PC-3 (cell line): Measurements from ENCODE around the gene SH3PXD2A. TPM values are rescaled to one million over a fixed set of nuclear protein-coding genes. Genes with fewer than 3 reads are reported as not detected.

Source experiments
- ATAC-seq: fragments of 200-7000 bp; cut with Tn5 transposase; 2 replicates; pipeline ENCODE4 v1.9.1; 2020; ENCODE audit warnings: mild to moderate bottlenecking, moderate library complexity
- BruUV-seq: library from RNA; stranded (reverse); fragments of 400-500 nt; replicated peaks from 2 replicates; lab custom pipeline; 2021; lab: Mats Ljungman, UMichigan
- CTCF ChIA-PET: fragments of 300-600 bp; sonication (Branson Sonifier 250); formaldehyde crosslinking; loops from one replicate; lab custom pipeline; 2022; ENCODE audit warnings: antibody characterized with exemption; lab: Charles Lee
- POLR2A ChIA-PET: fragments of 300-600 bp; sonication (Branson Sonifier 250); formaldehyde crosslinking; loops from one replicate; lab custom pipeline; 2022; ENCODE audit warnings: antibody characterized with exemption; ENCODE audit not compliant: unreplicated experiment; lab: Charles Lee
- DNase-seq: peaks from one replicate; pipeline ENCODE4 v3.0.0-alpha.2; 2015
- H2AFZ ChIP-seq: fragments of 300-600 bp; sonication (generic); 2 replicates; pipeline ENCODE4 v1.6.0; 2016; ENCODE audit warnings: antibody characterized with exemption, low read length
- H3F3A ChIP-seq: fragments of 300-600 bp; sonication (generic); one replicate; pipeline ENCODE4 v1.6.0; 2017; ENCODE audit warnings: antibody characterized with exemption, low read length, control low read depth, mild to moderate bottlenecking; ENCODE audit not compliant: unreplicated experiment
- H3K27ac ChIP-seq: fragments of 300-600 bp; sonication (generic); 2 replicates; pipeline ENCODE4 v1.5.1; 2016; ENCODE audit warnings: mild to moderate bottlenecking, low read length
- H3K27me3 ChIP-seq: fragments of 300-600 bp; sonication (generic); 2 replicates; pipeline ENCODE4 v1.6.1; 2016; ENCODE audit warnings: low read length, mixed read lengths
- H3K36me3 ChIP-seq: fragments of 300-600 bp; sonication (generic); 2 replicates; pipeline ENCODE4 v1.6.1; 2016; ENCODE audit warnings: low read depth, mixed run types, low read length, mixed read lengths
- H3K4me1 ChIP-seq: fragments of 300-600 bp; sonication (generic); 2 replicates; pipeline ENCODE4 v1.5.1; 2016; ENCODE audit warnings: low read length; ENCODE audit not compliant: insufficient read depth
- H3K4me2 ChIP-seq: fragments of 300-600 bp; sonication (generic); 2 replicates; pipeline ENCODE4 v1.6.0; 2016; ENCODE audit warnings: low read length
- H3K4me3 ChIP-seq: fragments of 300-600 bp; sonication (generic); 2 replicates; pipeline ENCODE4 v1.5.1; 2016; ENCODE audit warnings: mild to moderate bottlenecking, low read length, mixed read lengths
- H3K79me2 ChIP-seq: fragments of 300-600 bp; sonication (generic); 2 replicates; pipeline ENCODE4 v1.6.1; 2017; ENCODE audit warnings: low read length, mixed read lengths
- H3K9ac ChIP-seq: fragments of 300-600 bp; sonication (generic); 2 replicates; pipeline ENCODE4 v1.6.0; 2016; ENCODE audit warnings: mild to moderate bottlenecking, low read length
- H3K9me2 ChIP-seq: fragments of 300-600 bp; sonication (generic); replicated peaks from 2 replicates; pipeline ENCODE4 v1.6.1; 2016; ENCODE audit warnings: mixed run types, low read length, mixed read lengths
- H3K9me3 ChIP-seq: fragments of 300-600 bp; sonication (generic); 2 replicates; pipeline ENCODE4 v1.6.1; 2016; ENCODE audit warnings: low read length, mixed read lengths
- H4K20me1 ChIP-seq: fragments of 300-600 bp; sonication (generic); 2 replicates; pipeline ENCODE4 v1.6.1; 2016; ENCODE audit warnings: low read length, mixed read lengths
- CTCF ChIP-seq: fragments of 300-600 bp; sonication (generic); conservative IDR thresholded peaks from 2 replicates; pipeline ENCODE4 v1.5.1; 2017; ENCODE audit warnings: antibody characterized with exemption, low read depth, mild to moderate bottlenecking, low read length
- EZH2 ChIP-seq: fragments of 300-600 bp; sonication (generic); IDR thresholded peaks from one replicate; pipeline ENCODE4 v1.6.1; 2017; ENCODE audit warnings: antibody characterized with exemption, mild to moderate bottlenecking, low read length; ENCODE audit not compliant: unreplicated experiment
- EZH2phosphoT487 ChIP-seq: fragments of 300-600 bp; sonication (generic); IDR thresholded peaks from 2 replicates; pipeline ENCODE4 v1.6.1; 2018; ENCODE audit warnings: mild to moderate bottlenecking, antibody characterized with exemption, low read length, borderline replicate concordance
- intact Hi-C: fragments of 100-400 bp; cut with micrococcal nuclease; formaldehyde crosslinking; loops from 2 replicates; pipeline ENCODE4 v1.9.0; 2023
- total RNA-seq: library from RNA; depleted of rRNA; stranded (reverse); fragments of >200 nt; gene quantifications from 2 replicates; pipeline ENCODE4 v1.2.3, GENCODE V29; 2014

Gene SH3PXD2A
- total RNA-seq, 1 experiment from 2014 or later = 3.4 TPM

DNA sequence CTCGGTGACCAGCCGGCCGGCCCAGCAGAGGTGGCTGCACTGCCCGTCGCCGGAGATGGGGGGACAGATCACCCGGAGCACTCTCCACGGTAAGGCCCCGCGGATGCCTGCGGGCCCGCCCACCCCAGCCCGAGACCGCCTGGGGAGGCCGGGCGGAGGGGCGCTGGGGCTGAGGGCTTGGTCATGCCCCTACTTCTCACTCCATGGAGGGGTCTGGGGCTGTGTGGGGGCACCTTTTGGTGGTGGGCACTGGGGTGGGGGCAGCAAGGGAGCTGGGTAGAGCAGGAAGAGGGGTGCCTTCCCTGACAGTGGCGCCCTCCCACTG lies 300.1 kb downstream of the SH3PXD2A start:
- Histone ChIP-seq H3K9me2 (no peaks in the 10 kb centered on the region), H3K9me3 (no peaks in the 10 kb centered on the region), H3K36me3 (no peaks in the 10 kb centered on the region), H3K79me2 (no peaks in the 10 kb centered on the region), H3K27me3 (no peaks in the 10 kb centered on the region), H3F3A (no peaks in the 10 kb centered on the region), H4K20me1 (no peaks in the 10 kb centered on the region), H3K4me3 (peak overlapping the region; percentile 57), H3K27ac (no peak overlapping the region), H2AFZ (peak overlapping the region; percentile 30; the same call in 1 of the 2 replicates), H3K4me2 (peak overlapping the region; percentile 72), H3K9ac (no peak overlapping the region), H3K4me1 (no peaks in the 10 kb centered on the region; the same call in 1 of the 2 replicates)
- BruUV-seq = no TSS peak
- ChIA-PET CTCF (no interaction called here), POLR2A (no interaction called here)
- intact Hi-C loops = no loop called here
- no peak; the same call in 1 of the 2 replicates for ATAC-seq
- no peak for DNase-seq
- TF ChIP-seq EZH2 = no peak
- TF ChIP-seq EZH2phosphoT487 = no peak
- TF ChIP-seq CTCF = no peak

DNA sequence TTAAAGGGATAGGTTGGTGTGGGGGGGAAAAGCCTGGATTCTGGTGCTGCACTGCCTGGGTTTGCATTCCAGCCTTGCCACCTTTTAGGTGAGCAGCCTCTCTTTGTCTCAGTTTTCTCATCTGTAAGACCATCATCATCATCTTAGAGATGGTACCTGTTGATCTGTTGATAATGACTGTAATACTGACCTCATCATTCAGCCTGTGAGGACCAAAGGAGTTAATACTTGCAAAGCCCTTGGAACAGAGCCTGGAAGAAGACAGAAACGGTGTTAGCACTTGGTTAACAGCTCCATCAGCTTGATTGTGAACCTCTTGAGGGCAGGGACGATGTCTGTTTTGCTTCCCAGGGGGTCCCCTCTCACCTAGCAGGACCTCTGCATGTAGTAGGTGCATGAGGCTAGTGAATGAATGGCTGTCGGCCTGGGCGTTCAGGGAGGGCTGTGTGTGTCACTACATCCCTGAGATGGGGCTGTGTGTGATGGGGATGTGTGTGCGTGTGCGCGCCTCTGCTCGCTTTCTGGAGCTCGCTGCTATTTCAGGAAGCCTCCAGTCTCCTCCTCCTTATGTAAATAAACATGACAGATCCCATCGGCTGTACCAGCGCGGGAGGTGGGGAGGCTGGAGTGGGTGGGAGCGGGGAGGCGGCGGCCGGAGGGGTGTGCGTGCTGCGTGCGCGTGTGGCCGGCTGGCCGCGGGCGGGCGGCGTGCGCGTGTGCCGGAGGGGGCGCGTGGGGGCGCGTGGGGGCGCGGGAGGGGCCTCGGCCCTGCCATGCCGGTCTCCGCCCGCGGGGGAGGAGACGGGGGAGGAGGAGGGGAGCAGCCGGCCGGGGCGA lies 300.7 kb downstream of the SH3PXD2A start:
- H3K27me3 ChIP-seq = no peaks in the 10 kb centered on the region
- peak overlapping the region; percentile 30; the same call in 1 of the 2 replicates for H2AFZ ChIP-seq
- H3K27ac ChIP-seq = no peak overlapping the region
- H3K9me3 ChIP-seq = no peaks in the 10 kb centered on the region
- DNase-seq = peak; percentile 58
- intact Hi-C loops = no loop called here
- H3K36me3 ChIP-seq = no peaks in the 10 kb centered on the region
- ATAC-seq = peak; percentile 85
- H3F3A ChIP-seq = no peaks in the 10 kb centered on the region
- H4K20me1 ChIP-seq = no peaks in the 10 kb centered on the region
- TF ChIP-seq EZH2 (no peak), CTCF (no peak), EZH2phosphoT487 (no peak)
- no peaks in the 10 kb centered on the region for H3K79me2 ChIP-seq
- BruUV-seq = no TSS peak
- CTCF ChIA-PET = interaction anchor here (0.6 to 0.7 kb wide), 3 partner anchors 8 to 517 kb away, joined by 3 to 5 read pairs (median 5); no protein-coding TSS in a partner anchor
- no peak overlapping the region for H3K9ac ChIP-seq
- H3K4me1 ChIP-seq = no peaks in the 10 kb centered on the region; the same call in 1 of the 2 replicates
- H3K4me2 ChIP-seq = peak overlapping the region; percentile 72
- no peaks in the 10 kb centered on the region for H3K9me2 ChIP-seq
- POLR2A ChIA-PET = no interaction called here
- H3K4me3 ChIP-seq = peak overlapping the region; percentile 57
